ENCODE measurements around the gene VEZF1. TPM values are rescaled to one million over a fixed set of nuclear protein-coding genes. Genes with fewer than 3 reads are reported as not detected.

VEZF1 gene
- total and polyA plus RNA-seq, 2 donors (not counting 1 experiment from before 2014, with no cell fraction given), result 43.9 to 51.2 TPM

DNA sequence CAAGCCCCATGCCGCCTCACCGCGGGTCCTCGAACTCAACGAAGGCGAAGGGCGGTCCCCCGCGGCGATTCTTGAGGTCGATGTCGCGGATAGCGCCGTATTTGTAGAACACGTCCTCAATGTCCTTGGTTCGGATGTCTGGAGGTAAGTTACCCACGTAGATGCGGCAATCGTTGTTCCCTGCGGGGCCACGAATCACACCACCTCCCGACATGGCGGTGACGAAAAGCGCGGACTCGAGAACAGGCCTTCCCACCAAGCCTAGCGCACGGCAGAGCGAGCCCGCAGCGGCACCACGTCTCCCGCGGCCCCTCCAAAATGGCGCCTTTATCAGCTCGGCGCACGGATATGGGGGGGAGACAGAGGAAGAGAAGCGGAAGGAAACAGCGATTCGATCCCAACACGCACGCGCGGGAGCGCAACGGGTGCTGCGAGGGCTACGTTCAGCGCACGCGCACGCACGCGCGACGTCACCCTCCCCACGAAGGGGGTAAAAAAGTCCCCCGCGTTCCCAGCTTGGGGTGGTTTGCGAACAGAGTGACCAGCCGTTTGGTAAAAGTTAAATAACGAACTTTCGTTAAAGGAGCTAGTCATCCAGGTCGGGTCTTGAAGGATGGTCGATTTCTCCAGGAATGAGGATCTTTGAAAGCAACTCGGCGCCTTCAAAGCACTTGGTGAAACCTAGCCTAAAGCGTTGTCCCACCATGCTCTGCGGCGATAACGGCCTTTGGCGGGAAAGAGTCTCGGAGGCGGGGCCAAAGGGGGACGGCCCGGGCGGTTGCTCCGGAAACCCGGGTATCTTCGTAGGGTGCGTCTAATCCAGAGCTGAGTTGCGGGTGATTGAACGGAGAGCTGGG lies 19.1 kb upstream of the VEZF1 start, which contains the start of gene SRSF1:
Gene SRSF1, minus strand, starts transcription at position 323 of the 857 bp plus-strand sequence. Its CDS starts 109 bp downstream, at position 214.
- peak within 1 kb of the TSS; percentile 82 for H2AFZ ChIP-seq (ENCODE audit: low read length)
- peaks cover 14% of the 10 kb centered on the region for H3K4me1 ChIP-seq (ENCODE audit: control insufficient read depth, extremely low read depth, insufficient read depth, low read length)
- no peak for TF ChIP-seq EZH2 (IDR thresholded peaks at IDR 0.05; ENCODE audit: low read length, missing control alignments)
- TF ChIP-seq, protein P1, sequence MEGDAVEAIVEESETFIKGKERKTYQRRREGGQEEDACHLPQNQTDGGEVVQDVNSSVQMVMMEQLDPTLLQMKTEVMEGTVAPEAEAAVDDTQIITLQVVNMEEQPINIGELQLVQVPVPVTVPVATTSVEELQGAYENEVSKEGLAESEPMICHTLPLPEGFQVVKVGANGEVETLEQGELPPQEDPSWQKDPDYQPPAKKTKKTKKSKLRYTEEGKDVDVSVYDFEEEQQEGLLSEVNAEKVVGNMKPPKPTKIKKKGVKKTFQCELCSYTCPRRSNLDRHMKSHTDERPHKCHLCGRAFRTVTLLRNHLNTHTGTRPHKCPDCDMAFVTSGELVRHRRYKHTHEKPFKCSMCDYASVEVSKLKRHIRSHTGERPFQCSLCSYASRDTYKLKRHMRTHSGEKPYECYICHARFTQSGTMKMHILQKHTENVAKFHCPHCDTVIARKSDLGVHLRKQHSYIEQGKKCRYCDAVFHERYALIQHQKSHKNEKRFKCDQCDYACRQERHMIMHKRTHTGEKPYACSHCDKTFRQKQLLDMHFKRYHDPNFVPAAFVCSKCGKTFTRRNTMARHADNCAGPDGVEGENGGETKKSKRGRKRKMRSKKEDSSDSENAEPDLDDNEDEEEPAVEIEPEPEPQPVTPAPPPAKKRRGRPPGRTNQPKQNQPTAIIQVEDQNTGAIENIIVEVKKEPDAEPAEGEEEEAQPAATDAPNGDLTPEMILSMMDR (conservative IDR thresholded peaks at IDR 0.05 in 1 of 2, IDR thresholded peaks at IDR 0.05 in 1 of 2; ENCODE audit: low read depth in 1 of 2, low read length in 2 of 2), result no peak
- no peaks in the 10 kb centered on the region for H3K27me3 ChIP-seq (ENCODE audit: control insufficient read depth, insufficient read depth, low read length)
- peak within 1 kb of the TSS; percentile 100 for H3K4me2 ChIP-seq (ENCODE audit: extremely low read depth, insufficient read depth, low read length)
- H3K36me3 ChIP-seq (ENCODE audit: control insufficient read depth, insufficient read depth, low read length), result peaks cover 12% of the 10 kb centered on the region
- peak; percentile 97 to 98 for DNase-seq (ENCODE audit: low read depth in 2 of 2)
- peaks cover 49% of the 10 kb centered on the region for H3K79me2 ChIP-seq (ENCODE audit: control insufficient read depth, insufficient read depth, low read length)
- peak within 1 kb of the TSS; percentile 83 to 99 (median 90) for H3K4me3 ChIP-seq (replicated peaks in 1 of 4; ENCODE audit: control extremely low read depth in 1 of 4, insufficient read depth in 1 of 4, low read depth in 3 of 4, low read length in 4 of 4)
- no peaks in the 10 kb centered on the region for H3K9me3 ChIP-seq (ENCODE audit: control insufficient read depth, insufficient read depth, low read depth, low read length)
- peak within 1 kb of the TSS; percentile 96 for H3K27ac ChIP-seq (ENCODE audit: insufficient read depth, low read length)
- peak within 1 kb of the TSS; percentile 92 for H3K9ac ChIP-seq (ENCODE audit: insufficient read depth, low read length)
- peaks cover 6% of the 10 kb centered on the region for H4K20me1 ChIP-seq (ENCODE audit: control insufficient read depth, extremely low read depth, insufficient read depth, low read length)

DNA sequence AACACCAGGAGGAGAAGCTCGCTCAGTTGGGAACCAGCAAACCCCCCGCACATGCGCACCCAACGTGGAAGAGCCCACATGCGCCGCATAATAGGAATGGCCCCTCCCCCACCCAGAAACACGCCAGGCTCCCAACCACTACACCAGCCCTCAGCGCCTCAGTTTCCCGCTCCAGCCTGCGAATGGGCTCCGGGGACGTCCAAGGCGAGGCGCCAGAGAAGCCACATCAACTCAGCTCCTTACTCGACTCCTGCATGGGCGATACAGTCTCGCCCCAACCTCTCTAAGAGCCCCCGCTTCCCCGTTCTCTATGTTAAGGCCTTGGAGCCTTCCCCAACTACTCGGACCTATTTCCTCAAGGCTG lies 18.5 kb upstream of the VEZF1 start:
- Histone ChIP-seq H3K4me3 (replicated peaks in 1 of 4; ENCODE audit: control extremely low read depth in 1 of 4, insufficient read depth in 1 of 4, low read depth in 3 of 4, low read length in 4 of 4) (peak overlapping the region; percentile 83 to 99 (median 90)), H3K36me3 (ENCODE audit: control insufficient read depth, insufficient read depth, low read length) (peaks cover 12% of the 10 kb centered on the region), H3K9me3 (ENCODE audit: control insufficient read depth, insufficient read depth, low read depth, low read length) (no peaks in the 10 kb centered on the region), H3K27me3 (ENCODE audit: control insufficient read depth, insufficient read depth, low read length) (no peaks in the 10 kb centered on the region), H3K4me1 (ENCODE audit: control insufficient read depth, extremely low read depth, insufficient read depth, low read length) (peaks cover 14% of the 10 kb centered on the region), H3K79me2 (ENCODE audit: control insufficient read depth, insufficient read depth, low read length) (peaks cover 55% of the 10 kb centered on the region), H3K27ac (ENCODE audit: insufficient read depth, low read length) (peak overlapping the region; percentile 96), H2AFZ (ENCODE audit: low read length) (no peak overlapping the region), H3K9ac (ENCODE audit: insufficient read depth, low read length) (peak overlapping the region; percentile 92), H3K4me2 (ENCODE audit: extremely low read depth, insufficient read depth, low read length) (peak overlapping the region; percentile 28), H4K20me1 (ENCODE audit: control insufficient read depth, extremely low read depth, insufficient read depth, low read length) (peaks cover 7% of the 10 kb centered on the region)
- TF ChIP-seq, protein P1 (conservative IDR thresholded peaks at IDR 0.05 in 1 of 2, IDR thresholded peaks at IDR 0.05 in 1 of 2; ENCODE audit: low read depth in 1 of 2, low read length in 2 of 2), result no peak
- peak; percentile 70 to 81 for DNase-seq (ENCODE audit: low read depth in 2 of 2)

DNA sequence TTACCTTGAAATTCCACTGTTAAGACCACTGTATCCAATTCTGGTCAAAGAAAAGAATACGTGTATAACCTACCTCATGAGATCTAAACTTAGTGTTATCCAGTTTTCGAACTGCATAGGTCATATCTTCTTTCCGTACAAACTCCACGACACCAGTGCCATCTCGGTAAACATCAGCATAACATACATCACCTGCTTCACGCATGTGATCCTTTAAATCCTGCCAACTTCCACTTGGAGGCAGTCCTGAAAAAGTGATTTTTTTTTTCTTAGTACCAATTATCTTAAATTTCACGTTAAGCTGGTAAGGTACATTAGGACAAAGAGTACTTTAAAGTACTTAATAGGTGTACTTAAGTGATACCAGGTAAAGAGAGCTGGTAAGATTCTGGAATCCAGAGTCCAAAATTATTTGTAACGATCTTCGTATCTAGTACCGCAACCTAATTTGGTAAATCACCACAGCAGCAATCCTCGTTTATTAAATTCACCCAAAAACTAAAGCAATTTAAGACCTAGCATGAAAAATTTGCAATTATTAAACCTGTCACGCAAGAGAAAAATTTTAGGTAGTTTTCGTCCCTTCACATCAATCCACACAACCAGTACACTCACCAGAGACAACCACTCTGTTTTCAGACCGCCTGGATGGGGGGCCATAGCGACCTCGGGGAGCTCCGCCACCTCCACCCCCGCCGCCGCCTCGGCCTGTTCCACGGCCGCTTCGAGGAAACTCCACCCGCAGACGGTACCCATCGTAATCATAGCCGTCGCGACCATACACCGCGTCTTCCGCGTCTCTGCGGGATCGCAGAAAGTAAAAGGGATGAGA lies 17.9 kb upstream of the VEZF1 start:
- H3K27me3 ChIP-seq (ENCODE audit: control insufficient read depth, insufficient read depth, low read length), result no peaks in the 10 kb centered on the region
- H3K79me2 ChIP-seq (ENCODE audit: control insufficient read depth, insufficient read depth, low read length), result peaks cover 56% of the 10 kb centered on the region
- peak overlapping the region; percentile 83 to 99 (median 90) for H3K4me3 ChIP-seq (replicated peaks in 1 of 4; ENCODE audit: control extremely low read depth in 1 of 4, insufficient read depth in 1 of 4, low read depth in 3 of 4, low read length in 4 of 4)
- no peak for DNase-seq (ENCODE audit: low read depth in 2 of 2)
- peak overlapping the region; percentile 92 for H3K9ac ChIP-seq (ENCODE audit: insufficient read depth, low read length)
- TF ChIP-seq, protein P1 (conservative IDR thresholded peaks at IDR 0.05 in 1 of 2, IDR thresholded peaks at IDR 0.05 in 1 of 2; ENCODE audit: low read depth in 1 of 2, low read length in 2 of 2), result no peak
- TF ChIP-seq EZH2 (IDR thresholded peaks at IDR 0.05; ENCODE audit: low read length, missing control alignments), result no peak
- no peaks in the 10 kb centered on the region for H3K9me3 ChIP-seq (ENCODE audit: control insufficient read depth, insufficient read depth, low read depth, low read length)
- peaks cover 14% of the 10 kb centered on the region for H3K4me1 ChIP-seq (ENCODE audit: control insufficient read depth, extremely low read depth, insufficient read depth, low read length)
- H3K4me2 ChIP-seq (ENCODE audit: extremely low read depth, insufficient read depth, low read length), result peak overlapping the region; percentile 100
- peak overlapping the region; percentile 96 for H3K27ac ChIP-seq (ENCODE audit: insufficient read depth, low read length)
- peaks cover 7% of the 10 kb centered on the region for H4K20me1 ChIP-seq (ENCODE audit: control insufficient read depth, extremely low read depth, insufficient read depth, low read length)
- H3K36me3 ChIP-seq (ENCODE audit: control insufficient read depth, insufficient read depth, low read length), result peaks cover 12% of the 10 kb centered on the region
- H2AFZ ChIP-seq (ENCODE audit: low read length), result no peak overlapping the region
